Ovary (tissue), 3 donors: Measurements from ENCODE around the gene KCNJ6.

Experiments used
- CTCF ChIP-seq, 3 donors: fragments of 450-650 bp in 2 of 3; fragments of 200-600 bp in 1 of 3; IDR thresholded peaks; one replicate each; pipeline versions ENCODE4 v1.5.1 to v1.8.0; 2016 to 2022; ENCODE audit warnings: antibody characterized with exemption in 3 of 3, mild to moderate bottlenecking in 1 of 3
- POLR2A ChIP-seq: fragments of 450-650 bp; IDR thresholded peaks from one replicate; pipeline ENCODE4 v1.6.1; 2017; ENCODE audit warnings: antibody characterized with exemption, mild to moderate bottlenecking, moderate library complexity
- donor health status: DM: no; HTN: no; CAD: no.

- no peak for TF ChIP-seq CTCF (IDR thresholded peaks at IDR 0.05)
- no peak for TF ChIP-seq POLR2A
These were observed 9.2 kb downstream of the KCNJ6 start for GRCh38 chr21:37907076-37907475.
